Endothelial cell of umbilical vein (primary cell): ENCODE measurements around the gene ABHD5. TPM values are rescaled to one million over a fixed set of nuclear protein-coding genes. Genes with fewer than 3 reads are reported as not detected.

Experiments
- BruUV-seq: library from RNA; stranded (reverse); fragments of 400-500 nt; replicated peaks from 2 replicates; lab custom pipeline; 2021; lab: Mats Ljungman, UMichigan
- CTCF ChIA-PET: fragments of 300-600, 350-600 bp; sonication (Branson Sonifier 250); formaldehyde crosslinking; loops from one replicate; lab custom pipeline; 2021; ENCODE audit warnings: antibody characterized with exemption, inconsistent platforms; lab: Charles Lee
- POLR2A ChIA-PET: fragments of 300-600, 350-600 bp; sonication (Branson Sonifier 250); formaldehyde crosslinking; loops from one replicate; lab custom pipeline; 2021; ENCODE audit warnings: antibody characterized with exemption, inconsistent platforms; lab: Charles Lee
- DNase-seq: peaks from one replicate; pipeline ENCODE4 v3.0.0-alpha.2; 2011; ENCODE audit warnings: low read depth, low spot score
- FAIRE-seq: peaks from 2 replicates; lab custom pipeline; 2011; peaks lifted over from hg19 to GRCh38; lab: Jason Lieb, UNC
- H2AFZ ChIP-seq: 2 replicates; pipeline ENCODE4 v1.6.0; 2012; ENCODE audit warnings: low read depth, low read length, control low read depth, inconsistent platforms
- H3K27ac ChIP-seq: 2 replicates; pipeline ENCODE4 v1.5.1; 2011; ENCODE audit warnings: low read depth, mild to moderate bottlenecking, control low read depth, low read length, moderate library complexity; ENCODE audit not compliant: insufficient read depth
- H3K27me3 ChIP-seq, 2 experiments: 2 replicates each; pipeline versions ENCODE4 v1.6.0 to v1.6.1; 2011; ENCODE audit warnings: low read length in 2 of 2, mixed read lengths in 1 of 2; ENCODE audit not compliant: control insufficient read depth in 2 of 2, insufficient read depth in 2 of 2
- H3K36me3 ChIP-seq, 2 experiments: 2 replicates in 1 of 2; 3 replicates in 1 of 2; pipeline ENCODE4 v1.5.1; 2011; ENCODE audit warnings: low read length in 2 of 2, mild to moderate bottlenecking in 1 of 2, moderate library complexity in 1 of 2; ENCODE audit not compliant: control insufficient read depth in 2 of 2, insufficient read depth in 2 of 2; ENCODE audit errors: extremely low read depth in 1 of 2
- H3K4me1 ChIP-seq: 3 replicates; pipeline ENCODE4 v1.5.1; 2011; ENCODE audit warnings: mild to moderate bottlenecking, low read length; ENCODE audit not compliant: control insufficient read depth, insufficient read depth; ENCODE audit errors: extremely low read depth
- H3K4me2 ChIP-seq: 2 replicates; pipeline ENCODE4 v1.6.1; 2011; ENCODE audit warnings: low read length, control low read depth, mixed read lengths; ENCODE audit not compliant: insufficient read depth
- H3K4me3 ChIP-seq, 3 experiments: fragments of 200-600 bp in 1 of 3; sonication (generic), shearing (Covaris generic) in 1 of 3; replicated peaks in 1 of 3; 2 replicates each; pipeline ENCODE4 v1.5.1; 2011 to 2016; ENCODE audit warnings: control low read depth in 3 of 3, low read length in 3 of 3, mild to moderate bottlenecking in 2 of 3, inconsistent platforms in 1 of 3, low read depth in 1 of 3, moderate library complexity in 1 of 3; ENCODE audit not compliant: insufficient read depth in 1 of 3
- H3K79me2 ChIP-seq: 2 replicates; pipeline ENCODE4 v1.6.0; 2012; ENCODE audit warnings: low read length, inconsistent platforms; ENCODE audit not compliant: control insufficient read depth, insufficient read depth
- H3K9ac ChIP-seq: replicated peaks from 2 replicates; pipeline ENCODE3; 2011; ENCODE audit warnings: low read length, control low read depth; ENCODE audit not compliant: insufficient read depth; ENCODE audit errors: extremely low read depth
- H3K9me1 ChIP-seq: replicated peaks from 3 replicates; pipeline ENCODE4 v1.6.0; 2011; ENCODE audit warnings: mild to moderate bottlenecking, low read length; ENCODE audit not compliant: control insufficient read depth, insufficient read depth; ENCODE audit errors: extremely low read depth
- H3K9me3 ChIP-seq: replicated peaks from 2 replicates; pipeline ENCODE4 v1.5.1; 2012; ENCODE audit warnings: low read length, inconsistent platforms; ENCODE audit not compliant: control insufficient read depth, insufficient read depth
- H4K20me1 ChIP-seq: replicated peaks from 2 replicates; pipeline ENCODE3; 2011; ENCODE audit warnings: mild to moderate bottlenecking, low read length; ENCODE audit not compliant: control insufficient read depth, insufficient read depth; ENCODE audit errors: extremely low read depth
- CTCF ChIP-seq, 2 donors: IDR thresholded peaks; 1 replicate in 1 of 2; 2 replicates in 1 of 2; pipeline ENCODE4 v1.5.1; 2011; ENCODE audit warnings: low read length in 2 of 2, mild to moderate bottlenecking in 2 of 2, moderate library complexity in 2 of 2, control low read depth in 1 of 2, inconsistent platforms in 1 of 2, low read depth in 1 of 2; ENCODE audit not compliant: insufficient read depth in 1 of 2; ENCODE audit errors: extremely low read depth in 1 of 2
- EZH2 ChIP-seq: IDR thresholded peaks from 2 replicates; pipeline ENCODE4 v1.6.1; 2012; ENCODE audit warnings: borderline replicate concordance, low read depth, mild to moderate bottlenecking, moderate library complexity, low read length, inconsistent platforms; ENCODE audit not compliant: severe bottlenecking
- FOS ChIP-seq: IDR thresholded peaks from 2 replicates; pipeline ENCODE4 v1.6.1; 2011; ENCODE audit warnings: mild to moderate bottlenecking, low read length, moderate library complexity, borderline replicate concordance; ENCODE audit not compliant: insufficient read depth
- GATA2 ChIP-seq: IDR thresholded peaks from 2 replicates; pipeline ENCODE4 v1.7.0; 2011; ENCODE audit warnings: low read depth, mild to moderate bottlenecking, moderate library complexity, mixed read lengths, low read length; ENCODE audit not compliant: insufficient read length, insufficient read depth
- JUN ChIP-seq: IDR thresholded peaks from 2 replicates; pipeline ENCODE4 v1.6.1; 2011; ENCODE audit warnings: borderline replicate concordance, low read depth; ENCODE audit not compliant: insufficient read length, insufficient read depth
- MAX ChIP-seq: IDR thresholded peaks from 2 replicates; pipeline ENCODE4 v1.6.1; 2011; ENCODE audit not compliant: insufficient read depth, insufficient read length
- MYC ChIP-seq: IDR thresholded peaks from one replicate; pipeline ENCODE4 v1.6.1; 2011; ENCODE audit warnings: mild to moderate bottlenecking, low read depth, low read length
- POLR2A ChIP-seq: IDR thresholded peaks from 2 replicates; pipeline ENCODE4 v1.6.1; 2012; ENCODE audit warnings: low read depth, mild to moderate bottlenecking, control low read depth, low read length
- POLR2AphosphoS5 ChIP-seq: IDR thresholded peaks from 2 replicates; pipeline ENCODE4 v1.6.1; 2012; ENCODE audit warnings: low read depth, mild to moderate bottlenecking, control low read depth, low read length, moderate library complexity; ENCODE audit not compliant: insufficient read depth
- dilution Hi-C: fragments of 300-500 bp; cut with MboI; formaldehyde crosslinking; loops from one replicate; pipeline ENCODE4 v1.15.0; 2019; ENCODE audit warnings: low sequenced_read_pairs; ENCODE audit not compliant: extremely low pct_ligation_motif_present
- intact Hi-C: fragments of 100-400 bp; cut with micrococcal nuclease; formaldehyde crosslinking; loops from one replicate; pipeline ENCODE4 v1.10.0; 2022
- polyA plus RNA-seq, 4 experiments: library from polyadenylated mRNA; depleted of rRNA in 3 of 4; stranded (reverse) in 3 of 4; unstranded in 1 of 4; fragments of >200 nt; gene quantifications; 2 replicates each; pipeline versions ENCODE4 v1.2.1 to v1.2.3, GENCODE V29; 2011 to 2012; ENCODE audit warnings: missing spikeins in 1 of 4
- total RNA-seq: library from RNA; stranded (reverse); gene quantifications from 2 replicates; pipeline ENCODE4 v1.2.3, GENCODE V29; 2021

Gene ABHD5
- total and polyA plus RNA-seq, 2 donors (not counting 3 experiments of a cell fraction or from before 2014, with no cell fraction given) = 10.0 to 21.2 TPM

GRCh38 chr3:43762451-43762850, 71.7 kb downstream of the ABHD5 start:
- Histone ChIP-seq H3K4me2 (no peak overlapping the region), H2AFZ (no peak overlapping the region), H3K9me1 (no peaks in the 10 kb centered on the region), H3K27me3 (no peaks in the 10 kb centered on the region), H3K27ac (no peak overlapping the region), H3K4me3 (no peak overlapping the region), H3K9ac (no peak overlapping the region), H3K36me3 (no peaks in the 10 kb centered on the region), H4K20me1 (no peaks in the 10 kb centered on the region), H3K9me3 (no peaks in the 10 kb centered on the region), H3K4me1 (peaks cover 39% of the 10 kb centered on the region), H3K79me2 (no peaks in the 10 kb centered on the region)
- FAIRE-seq (no peak), DNase-seq (no peak)
- no TSS peak for BruUV-seq
- dilution Hi-C loops (no loop called here), intact Hi-C loops (loop anchor here (10.0 kb wide), 1 partner anchor 578 kb away; no protein-coding TSS in a partner anchor)
- ChIA-PET POLR2A (no interaction called here), CTCF (no interaction called here)
- TF ChIP-seq POLR2A (no peak), GATA2 (no peak), CTCF (IDR thresholded peaks at IDR 0.05; ENCODE audit: extremely low read depth in 1 of 2, insufficient read depth in 1 of 2, low read depth in 1 of 2, low read length in 2 of 2) (no peak), MYC (no peak), MAX (no peak), POLR2AphosphoS5 (no peak), EZH2 (no peak), FOS (no peak), JUN (no peak)
